Measurements from ENCODE around the gene CHL1.
A peak's percentile ranks its signal among the peaks of the same experiment; 100 is the strongest.

CHL1 gene

GRCh38 chr3:284322-284721, 87.8 kb downstream of the CHL1 start:
- peak; percentile 35 for DNase-seq (ENCODE audit: low spot score)

- no peak for DNase-seq (ENCODE audit: low spot score)
These were observed 91.9 kb downstream of the CHL1 start for GRCh38 chr3:288417-288816.

- no peak for DNase-seq (ENCODE audit: low spot score)
These were observed 94.5 kb downstream of the CHL1 start for GRCh38 chr3:291028-291427.

- DNase-seq (ENCODE audit: low spot score): no peak
These were observed 95.3 kb downstream of the CHL1 start for GRCh38 chr3:291646-292436.

- DNase-seq (ENCODE audit: low spot score): no peak
These were observed 97.5 kb downstream of the CHL1 start for GRCh38 chr3:294096-294495.

- no peak for DNase-seq (ENCODE audit: low spot score)
These were observed 98.0 kb downstream of the CHL1 start for GRCh38 chr3:294581-294980.

GRCh38 chr3:295166-295565, 98.6 kb downstream of the CHL1 start:
- DNase-seq (ENCODE audit: low spot score): no peak

- DNase-seq (ENCODE audit: low spot score): no peak
These were observed 101.0 kb downstream of the CHL1 start for GRCh38 chr3:297585-297984.

- no peak for DNase-seq (ENCODE audit: low spot score)
These were observed 103.2 kb downstream of the CHL1 start for GRCh38 chr3:299590-300301.

- DNase-seq (ENCODE audit: low spot score): no peak
These were observed 110.6 kb downstream of the CHL1 start for GRCh38 chr3:307182-307581.

- no peak for DNase-seq (ENCODE audit: low spot score)
These were observed 112.2 kb downstream of the CHL1 start for GRCh38 chr3:308597-309321.

- DNase-seq (ENCODE audit: low spot score): no peak
These were observed 115.7 kb downstream of the CHL1 start for GRCh38 chr3:312160-312733.

- DNase-seq (ENCODE audit: low spot score): no peak
These were observed 116.3 kb downstream of the CHL1 start for GRCh38 chr3:312911-313310.

GRCh38 chr3:317012-317411, 120.4 kb downstream of the CHL1 start:
- DNase-seq (ENCODE audit: low spot score): no peak

- DNase-seq (ENCODE audit: low spot score): no peak
These were observed 122.3 kb downstream of the CHL1 start for GRCh38 chr3:318903-319302.

- DNase-seq (ENCODE audit: low spot score): no peak
These were observed 127.9 kb downstream of the CHL1 start for GRCh38 chr3:324423-324822.

GRCh38 chr3:325495-325894, 128.9 kb downstream of the CHL1 start:
- DNase-seq (ENCODE audit: low spot score): no peak

- no peak for DNase-seq (ENCODE audit: low spot score)
These were observed 134.0 kb downstream of the CHL1 start for GRCh38 chr3:330494-331115.

- no peak for DNase-seq (ENCODE audit: low spot score)
These were observed 135.3 kb downstream of the CHL1 start for GRCh38 chr3:331881-332280.

- DNase-seq (ENCODE audit: low spot score): no peak
These were observed 136.1 kb downstream of the CHL1 start for GRCh38 chr3:332701-333100.

- DNase-seq (ENCODE audit: low spot score): no peak
These were observed 138.7 kb downstream of the CHL1 start for GRCh38 chr3:335240-335639.

GRCh38 chr3:339351-339750, 142.8 kb downstream of the CHL1 start:
- DNase-seq (ENCODE audit: low spot score): no peak
